ENCODE measurements around the gene KLK1. TPM values are rescaled to one million over a fixed set of nuclear protein-coding genes. Genes with fewer than 3 reads are reported as not detected.

KLK1 gene
- total RNA-seq, 4 donors from 2014 or later = 0.41 TPM; not detected in 3

- Histone ChIP-seq H3K9me3 (no peaks in the 10 kb centered on the region), H3K27ac (no peak overlapping the region), H3K4me1 (no peaks in the 10 kb centered on the region), H3K27me3 (peaks cover 0 to 8% (median 6%) of the 10 kb centered on the region in 3 donors), H3K36me3 (no peaks in the 10 kb centered on the region), H3K4me3 (no peak overlapping the region)
- no peak for DNase-seq
- TF ChIP-seq POLR2A (IDR thresholded peaks at IDR 0.05) = no peak
- TF ChIP-seq, protein P1, sequence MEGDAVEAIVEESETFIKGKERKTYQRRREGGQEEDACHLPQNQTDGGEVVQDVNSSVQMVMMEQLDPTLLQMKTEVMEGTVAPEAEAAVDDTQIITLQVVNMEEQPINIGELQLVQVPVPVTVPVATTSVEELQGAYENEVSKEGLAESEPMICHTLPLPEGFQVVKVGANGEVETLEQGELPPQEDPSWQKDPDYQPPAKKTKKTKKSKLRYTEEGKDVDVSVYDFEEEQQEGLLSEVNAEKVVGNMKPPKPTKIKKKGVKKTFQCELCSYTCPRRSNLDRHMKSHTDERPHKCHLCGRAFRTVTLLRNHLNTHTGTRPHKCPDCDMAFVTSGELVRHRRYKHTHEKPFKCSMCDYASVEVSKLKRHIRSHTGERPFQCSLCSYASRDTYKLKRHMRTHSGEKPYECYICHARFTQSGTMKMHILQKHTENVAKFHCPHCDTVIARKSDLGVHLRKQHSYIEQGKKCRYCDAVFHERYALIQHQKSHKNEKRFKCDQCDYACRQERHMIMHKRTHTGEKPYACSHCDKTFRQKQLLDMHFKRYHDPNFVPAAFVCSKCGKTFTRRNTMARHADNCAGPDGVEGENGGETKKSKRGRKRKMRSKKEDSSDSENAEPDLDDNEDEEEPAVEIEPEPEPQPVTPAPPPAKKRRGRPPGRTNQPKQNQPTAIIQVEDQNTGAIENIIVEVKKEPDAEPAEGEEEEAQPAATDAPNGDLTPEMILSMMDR (IDR thresholded peaks at IDR 0.05 in 4 of 5, conservative IDR thresholded peaks at IDR 0.05 in 1 of 5) = no peak
- ATAC-seq = no peak
- intact Hi-C loops (cut with DNase I; ENCODE audit: low total_unique reads) = no loop called here
- in situ Hi-C loops (cut with MboI; ENCODE audit: low sequenced_read_pairs in 4 of 4) = no loop called here
Measured at GRCh38 chr19:50827476-50827875, 3.9 kb upstream of the KLK1 start.

DNA sequence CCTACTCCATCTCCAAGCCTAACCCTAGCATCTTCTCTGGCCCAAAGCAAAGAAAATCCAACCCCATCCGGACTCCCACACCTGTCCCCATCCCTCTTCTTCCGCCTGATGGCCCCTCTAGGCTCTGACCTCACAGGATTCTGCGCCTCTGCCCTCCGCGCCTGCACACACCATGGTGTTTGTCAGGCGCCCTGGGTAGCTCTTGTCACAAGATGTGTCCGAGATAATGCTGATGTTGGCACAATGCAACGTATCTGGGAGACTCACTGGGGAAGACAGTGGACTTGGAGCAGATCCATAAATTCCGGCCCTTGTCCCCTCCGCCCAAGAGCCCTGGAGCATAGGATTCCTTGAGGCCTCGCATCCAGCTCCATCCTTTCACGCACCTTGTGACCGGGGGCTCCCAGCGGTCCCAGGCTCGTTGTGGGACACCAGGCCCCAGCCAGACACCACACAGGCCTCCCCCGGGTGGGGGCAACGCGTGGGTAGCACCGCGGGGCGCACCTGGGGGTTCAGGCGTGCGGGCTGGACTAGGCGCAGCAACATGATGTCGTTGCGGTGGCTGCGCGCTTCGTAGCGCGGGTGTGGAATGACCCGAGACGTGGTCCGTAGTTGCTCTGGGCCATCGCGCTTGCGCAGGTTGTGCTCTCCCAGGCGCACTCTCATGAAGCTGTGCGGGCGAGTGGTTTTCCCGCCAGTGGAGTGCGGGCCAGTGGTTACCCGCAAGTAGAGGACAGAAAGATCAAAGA lies 3.1 kb upstream of the KLK1 start:
- Histone ChIP-seq H3K9me3 (no peaks in the 10 kb centered on the region), H3K4me1 (no peaks in the 10 kb centered on the region), H3K4me3 (no peak overlapping the region), H3K36me3 (no peaks in the 10 kb centered on the region), H3K27me3 (peaks cover 6 to 15% (median 11%) of the 10 kb centered on the region in 3 donors), H3K27ac (no peak overlapping the region)
- no peak for ATAC-seq
- DNase-seq = no peak
- in situ Hi-C loops (cut with MboI; ENCODE audit: low sequenced_read_pairs in 4 of 4) (no loop called here), intact Hi-C loops (cut with DNase I; ENCODE audit: low total_unique reads) (no loop called here)
- no peak for TF ChIP-seq POLR2A (IDR thresholded peaks at IDR 0.05)
- TF ChIP-seq, protein P1 (IDR thresholded peaks at IDR 0.05 in 4 of 5, conservative IDR thresholded peaks at IDR 0.05 in 1 of 5) = no peak

DNA sequence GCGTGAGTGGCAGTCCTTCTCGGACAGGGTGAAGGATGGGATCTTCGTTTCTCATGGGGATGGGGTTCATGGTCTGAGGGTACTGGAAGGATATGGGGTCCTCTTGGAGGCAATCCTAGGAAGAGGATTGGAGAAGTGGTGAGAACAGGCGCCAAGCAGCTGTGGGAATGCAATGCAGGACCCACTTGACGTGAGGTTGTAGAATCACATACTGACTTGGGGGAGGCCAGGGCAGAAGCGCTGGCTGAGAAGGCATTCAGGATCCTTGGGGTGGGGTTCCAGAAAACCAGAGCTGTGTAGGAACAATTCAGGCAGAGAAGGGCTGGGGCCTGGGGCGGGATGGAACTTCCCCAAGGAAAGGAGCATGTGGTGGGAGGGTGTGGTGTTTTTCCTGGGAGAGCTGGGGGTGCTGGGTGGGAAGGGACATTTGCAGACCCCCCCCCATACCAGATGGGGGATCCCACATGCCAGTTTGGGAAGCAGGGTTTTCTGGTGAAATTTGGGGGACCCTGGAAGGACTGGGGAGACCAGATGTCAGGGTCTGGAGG lies 852 bp downstream of the KLK1 start:
- Histone ChIP-seq H3K27me3 (peaks cover 38 to 50% (median 45%) of the 10 kb centered on the region in 3 donors), H3K4me1 (no peaks in the 10 kb centered on the region), H3K27ac (no peak overlapping the region), H3K36me3 (no peaks in the 10 kb centered on the region), H3K9me3 (no peaks in the 10 kb centered on the region), H3K4me3 (no peak overlapping the region)
- intact Hi-C loops (cut with DNase I; ENCODE audit: low total_unique reads) (no loop called here), in situ Hi-C loops (cut with MboI; ENCODE audit: low sequenced_read_pairs in 4 of 4) (no loop called here)
- DNase-seq = no peak
- ATAC-seq = no peak
- TF ChIP-seq, protein P1 (IDR thresholded peaks at IDR 0.05 in 4 of 5, conservative IDR thresholded peaks at IDR 0.05 in 1 of 5) = no peak
- TF ChIP-seq POLR2A (IDR thresholded peaks at IDR 0.05) = no peak

DNA sequence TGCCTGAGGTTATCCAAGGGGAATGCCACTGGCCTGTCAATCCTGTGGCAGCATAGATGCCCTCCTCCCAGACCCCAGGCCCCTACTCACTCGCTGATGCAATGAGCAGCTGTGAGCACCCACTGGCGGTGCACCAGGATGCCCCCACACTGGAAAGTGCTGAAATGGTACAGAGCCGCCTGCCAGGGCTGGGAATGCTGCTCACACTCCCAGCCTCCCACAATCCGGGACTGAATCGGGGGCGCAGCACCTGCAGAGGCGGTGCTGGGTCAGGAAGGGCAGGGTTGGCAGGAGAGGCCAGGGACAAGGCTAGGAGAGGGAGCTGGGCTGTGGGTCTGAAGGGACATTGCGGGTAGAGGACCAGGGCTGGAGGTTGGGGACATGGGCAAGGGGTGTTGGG lies 2.0 kb downstream of the KLK1 start:
- Histone ChIP-seq H3K4me3 (no peak overlapping the region), H3K27me3 (peaks cover 41 to 59% (median 49%) of the 10 kb centered on the region in 3 donors), H3K9me3 (no peaks in the 10 kb centered on the region), H3K27ac (no peak overlapping the region), H3K36me3 (no peaks in the 10 kb centered on the region), H3K4me1 (no peaks in the 10 kb centered on the region)
- DNase-seq (no peak), ATAC-seq (no peak)
- intact Hi-C loops (cut with DNase I; ENCODE audit: low total_unique reads) = no loop called here
- TF ChIP-seq POLR2A (IDR thresholded peaks at IDR 0.05) = no peak
- TF ChIP-seq, protein P1 (IDR thresholded peaks at IDR 0.05 in 4 of 5, conservative IDR thresholded peaks at IDR 0.05 in 1 of 5) = no peak
- in situ Hi-C loops (cut with MboI; ENCODE audit: low sequenced_read_pairs in 4 of 4) = no loop called here
